ENCODE measurements around the gene ESR1.

GRCh38 chr6:151875524-151875923, 68.0 kb downstream of the ESR1 start:
- TF ChIP-seq SUZ12 (IDR thresholded peaks at IDR 0.05; ENCODE audit: extremely low read depth, insufficient read depth, insufficient read length): no peak
- no peak for TF ChIP-seq ZNF274 (IDR thresholded peaks at IDR 0.05; ENCODE audit: low read depth, low read length)
- TF ChIP-seq YY1 (IDR thresholded peaks at IDR 0.05; ENCODE audit: insufficient read depth, insufficient read length): no peak
